Measurements from ENCODE around the gene PEX5.
"Not testable (repeated sequence)": the region's sequence is repeated elsewhere in the genome, so short reads cannot be mapped to it uniquely, and the experiment has no call there.

Gene PEX5

DNA sequence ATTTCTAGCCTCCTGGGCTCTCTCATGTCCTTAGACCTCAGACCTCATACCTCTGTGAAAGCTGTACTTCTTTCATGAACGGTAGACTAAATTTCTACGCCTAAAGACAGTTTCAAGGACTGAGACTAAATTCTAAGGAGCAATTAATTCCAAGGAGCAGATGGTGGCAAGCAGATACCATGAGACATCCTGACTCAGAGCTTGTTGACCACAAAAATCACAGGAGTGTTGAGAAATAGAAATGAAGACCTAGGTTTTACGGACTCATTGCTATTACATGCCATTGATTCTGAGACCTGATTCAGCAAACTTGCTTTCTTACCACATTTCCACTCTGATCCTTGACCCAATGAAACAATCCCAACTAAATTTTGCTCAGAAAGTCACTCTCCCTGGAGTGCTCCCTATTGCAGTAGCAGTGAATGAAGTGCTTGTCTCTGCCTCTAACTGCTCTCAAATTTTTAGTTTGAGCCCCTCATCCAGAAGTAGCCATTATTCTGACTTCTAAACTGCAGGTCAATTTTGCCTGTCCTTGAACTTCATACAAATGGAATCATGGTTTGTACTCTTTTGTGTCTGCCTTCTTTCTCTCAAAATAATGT is 52.0 kb downstream of the PEX5 start:
- peak; percentile 4 for DNase-seq (ENCODE audit: low read depth)
- TF ChIP-seq, protein P1, sequence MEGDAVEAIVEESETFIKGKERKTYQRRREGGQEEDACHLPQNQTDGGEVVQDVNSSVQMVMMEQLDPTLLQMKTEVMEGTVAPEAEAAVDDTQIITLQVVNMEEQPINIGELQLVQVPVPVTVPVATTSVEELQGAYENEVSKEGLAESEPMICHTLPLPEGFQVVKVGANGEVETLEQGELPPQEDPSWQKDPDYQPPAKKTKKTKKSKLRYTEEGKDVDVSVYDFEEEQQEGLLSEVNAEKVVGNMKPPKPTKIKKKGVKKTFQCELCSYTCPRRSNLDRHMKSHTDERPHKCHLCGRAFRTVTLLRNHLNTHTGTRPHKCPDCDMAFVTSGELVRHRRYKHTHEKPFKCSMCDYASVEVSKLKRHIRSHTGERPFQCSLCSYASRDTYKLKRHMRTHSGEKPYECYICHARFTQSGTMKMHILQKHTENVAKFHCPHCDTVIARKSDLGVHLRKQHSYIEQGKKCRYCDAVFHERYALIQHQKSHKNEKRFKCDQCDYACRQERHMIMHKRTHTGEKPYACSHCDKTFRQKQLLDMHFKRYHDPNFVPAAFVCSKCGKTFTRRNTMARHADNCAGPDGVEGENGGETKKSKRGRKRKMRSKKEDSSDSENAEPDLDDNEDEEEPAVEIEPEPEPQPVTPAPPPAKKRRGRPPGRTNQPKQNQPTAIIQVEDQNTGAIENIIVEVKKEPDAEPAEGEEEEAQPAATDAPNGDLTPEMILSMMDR (IDR thresholded peaks at IDR 0.05; ENCODE audit: control insufficient read depth, insufficient read depth, low read depth, low read length, missing control alignments): no peak
- no peak overlapping the region for H3K4me3 ChIP-seq (ENCODE audit: control insufficient read depth, low read depth, low read length)

DNA sequence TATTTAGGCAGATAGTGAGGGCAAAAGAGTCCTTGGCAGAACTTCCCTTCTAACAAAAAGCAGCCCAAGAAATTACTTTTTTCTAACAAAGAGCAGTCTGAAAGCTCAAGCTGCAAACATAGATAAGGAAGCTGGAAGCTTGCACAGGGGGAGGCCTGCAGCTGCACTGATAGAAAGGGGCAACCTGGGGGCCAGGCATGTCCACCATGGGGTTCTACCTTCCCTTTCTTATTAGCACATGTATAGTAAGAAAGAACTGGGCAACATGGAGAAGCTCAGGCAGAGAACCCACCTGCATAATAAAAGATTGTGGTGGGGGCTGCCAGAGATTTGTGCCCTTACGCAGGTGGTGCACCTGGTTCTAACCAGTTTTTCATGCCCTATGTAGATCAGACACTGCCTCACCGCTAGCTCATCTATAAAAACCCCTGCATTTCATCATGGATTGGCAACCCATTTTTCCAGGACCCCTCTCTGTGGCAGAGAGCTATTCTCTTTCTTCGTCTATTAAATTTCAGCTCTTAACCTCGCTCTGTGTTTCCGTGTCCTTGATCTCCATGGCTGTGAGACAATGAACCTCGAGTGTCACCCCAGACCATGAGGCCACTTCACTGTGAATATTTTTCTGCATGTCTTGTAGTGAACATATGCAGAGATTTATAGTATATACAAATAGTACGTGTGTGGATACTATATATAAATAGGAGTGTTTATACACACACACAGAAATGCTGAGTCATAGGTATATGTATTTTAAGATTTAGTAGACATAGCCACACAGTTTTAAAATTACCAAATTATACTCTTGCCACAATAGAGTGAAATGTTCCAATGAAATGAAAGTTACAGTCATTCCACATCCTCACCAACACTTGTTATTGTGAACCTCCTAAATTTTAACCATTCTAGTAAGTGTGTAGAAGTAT is 53.0 kb downstream of the PEX5 start:
- no peak overlapping the region for H3K4me3 ChIP-seq (ENCODE audit: control insufficient read depth, low read depth, low read length)
- TF ChIP-seq, protein P1 (IDR thresholded peaks at IDR 0.05; ENCODE audit: control insufficient read depth, insufficient read depth, low read depth, low read length, missing control alignments): no peak
- DNase-seq (ENCODE audit: low read depth): no peak

DNA sequence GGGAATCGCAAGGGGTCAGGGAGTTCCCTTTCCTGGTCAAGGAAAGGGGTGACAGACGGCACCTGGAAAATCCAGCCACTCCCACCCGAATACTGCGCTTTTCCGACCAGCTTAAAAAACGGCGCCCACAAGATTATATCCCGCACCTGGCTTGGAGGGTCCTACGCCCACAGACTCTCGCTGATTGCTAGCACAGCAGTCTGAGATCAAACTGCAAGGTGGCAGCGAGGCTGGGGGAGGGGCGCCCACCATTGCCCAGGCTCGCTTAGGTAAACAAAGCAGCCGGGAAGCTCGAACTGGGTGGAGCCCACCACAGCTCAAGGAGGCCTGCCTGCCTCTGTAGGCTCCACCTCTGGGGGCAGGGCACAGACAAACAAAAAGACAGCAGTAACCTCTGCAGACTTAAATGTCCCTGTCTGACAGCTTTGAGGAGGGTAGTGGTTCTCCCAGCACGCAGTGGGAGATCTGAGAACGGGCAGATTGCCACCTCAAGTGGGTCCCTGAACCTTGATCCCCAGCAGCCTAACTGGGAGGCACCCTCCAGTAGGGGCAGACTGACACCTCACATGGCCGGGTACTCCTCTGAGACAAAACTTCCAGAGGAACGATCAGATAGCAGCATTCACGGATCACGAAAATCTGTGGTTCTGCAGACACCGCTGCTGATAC is 62.0 kb downstream of the PEX5 start:
- not testable (repeated sequence) for DNase-seq (ENCODE audit: low read depth); H3K4me3 ChIP-seq (ENCODE audit: control insufficient read depth, low read depth, low read length)

GRCh38 chr12:7259060-7259459 is 69.6 kb downstream of the PEX5 start:
- TF ChIP-seq, protein P1 (IDR thresholded peaks at IDR 0.05; ENCODE audit: control insufficient read depth, insufficient read depth, low read depth, low read length, missing control alignments): no peak
- no peak overlapping the region for H3K4me3 ChIP-seq (ENCODE audit: control insufficient read depth, low read depth, low read length)
- no peak for DNase-seq (ENCODE audit: low read depth)

Data from AG09309 (cell line).